ENCODE results near the gene TMTC1. TPM values are rescaled to one million over a fixed set of nuclear protein-coding genes. Genes with fewer than 3 reads are reported as not detected.

TMTC1 gene
- total RNA-seq, 1 experiment from 2014 or later: 0.38 TPM

DNA sequence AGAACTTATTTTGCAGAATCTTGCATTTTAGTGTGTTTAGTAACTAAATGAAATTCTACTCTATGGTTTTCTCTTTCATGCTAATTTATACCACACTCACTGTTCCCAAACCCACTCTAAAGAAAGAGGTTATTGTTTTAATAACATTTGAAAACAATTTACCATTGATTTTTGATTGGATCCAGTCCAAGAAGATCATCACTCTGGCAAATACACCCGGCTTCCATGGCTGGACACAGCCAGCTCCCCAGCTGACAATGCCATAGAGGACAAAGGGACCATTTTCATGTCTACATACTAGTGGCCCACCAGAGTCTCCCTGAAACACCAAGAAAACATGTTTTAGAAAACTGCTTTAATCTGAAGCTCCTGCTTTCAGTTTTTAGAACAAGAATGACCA, 328.7 kb downstream of the TMTC1 start:
- no peak for DNase-seq (ENCODE audit: low spot score)

DNA sequence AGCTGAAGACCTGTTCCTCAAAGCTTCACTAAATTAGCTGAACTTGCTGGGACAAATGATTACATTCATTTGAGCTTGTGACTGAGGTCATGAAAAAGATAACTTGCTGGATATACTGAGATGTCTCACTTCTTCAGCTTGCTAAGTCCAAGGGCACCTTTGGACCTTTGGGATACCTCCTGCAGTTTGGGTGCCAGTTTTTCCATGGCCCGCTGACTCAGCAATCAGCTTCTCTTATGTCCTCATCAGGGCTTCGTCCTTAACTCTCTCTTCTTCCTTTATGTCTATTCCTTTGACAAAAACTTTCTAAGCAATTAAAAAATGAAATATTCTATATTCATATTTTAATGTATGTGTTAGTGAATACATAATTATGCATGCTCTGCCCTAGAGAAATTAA, 331.9 kb downstream of the TMTC1 start:
- no peak for DNase-seq (ENCODE audit: low spot score)
